Astrocyte of the spinal cord (primary cell): ENCODE data around the gene MED13L.
"Not testable (repeated sequence)": the region's sequence is repeated elsewhere in the genome, so short reads cannot be mapped to it uniquely, and the experiment has no call there.

ENCODE experiments used
- DNase-seq: peaks from one replicate; pipeline ENCODE4 v3.0.0; 2011; ENCODE audit warnings: low read depth, low spot score
- H3K4me3 ChIP-seq: 2 replicates; pipeline ENCODE4 v1.5.1; 2011; ENCODE audit warnings: low read depth, mild to moderate bottlenecking, low read length, moderate library complexity
- in situ Hi-C: cut with HindIII; loops from 2 replicates; pipeline ENCODE4 v1.10.0; 2017; ENCODE audit warnings: low sequenced_read_pairs
- TF ChIP-seq, protein P1 (sequence below): IDR thresholded peaks from 2 replicates; pipeline ENCODE4 v1.5.1; 2012; ENCODE audit warnings: low read depth, mild to moderate bottlenecking, low read length, inconsistent platforms

MED13L gene

GRCh38 chr12:116045150-116045549 is 232.3 kb downstream of the MED13L start:
- no peak overlapping the region for H3K4me3 ChIP-seq
- TF ChIP-seq, protein P1, sequence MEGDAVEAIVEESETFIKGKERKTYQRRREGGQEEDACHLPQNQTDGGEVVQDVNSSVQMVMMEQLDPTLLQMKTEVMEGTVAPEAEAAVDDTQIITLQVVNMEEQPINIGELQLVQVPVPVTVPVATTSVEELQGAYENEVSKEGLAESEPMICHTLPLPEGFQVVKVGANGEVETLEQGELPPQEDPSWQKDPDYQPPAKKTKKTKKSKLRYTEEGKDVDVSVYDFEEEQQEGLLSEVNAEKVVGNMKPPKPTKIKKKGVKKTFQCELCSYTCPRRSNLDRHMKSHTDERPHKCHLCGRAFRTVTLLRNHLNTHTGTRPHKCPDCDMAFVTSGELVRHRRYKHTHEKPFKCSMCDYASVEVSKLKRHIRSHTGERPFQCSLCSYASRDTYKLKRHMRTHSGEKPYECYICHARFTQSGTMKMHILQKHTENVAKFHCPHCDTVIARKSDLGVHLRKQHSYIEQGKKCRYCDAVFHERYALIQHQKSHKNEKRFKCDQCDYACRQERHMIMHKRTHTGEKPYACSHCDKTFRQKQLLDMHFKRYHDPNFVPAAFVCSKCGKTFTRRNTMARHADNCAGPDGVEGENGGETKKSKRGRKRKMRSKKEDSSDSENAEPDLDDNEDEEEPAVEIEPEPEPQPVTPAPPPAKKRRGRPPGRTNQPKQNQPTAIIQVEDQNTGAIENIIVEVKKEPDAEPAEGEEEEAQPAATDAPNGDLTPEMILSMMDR: no peak
- in situ Hi-C loops: no loop called here
- no peak for DNase-seq

GRCh38 chr12:116043659-116044535 is 233.6 kb downstream of the MED13L start:
- TF ChIP-seq, protein P1: no peak
- peak; percentile 53 for DNase-seq
- in situ Hi-C loops: no loop called here
- H3K4me3 ChIP-seq: no peak overlapping the region

DNA sequence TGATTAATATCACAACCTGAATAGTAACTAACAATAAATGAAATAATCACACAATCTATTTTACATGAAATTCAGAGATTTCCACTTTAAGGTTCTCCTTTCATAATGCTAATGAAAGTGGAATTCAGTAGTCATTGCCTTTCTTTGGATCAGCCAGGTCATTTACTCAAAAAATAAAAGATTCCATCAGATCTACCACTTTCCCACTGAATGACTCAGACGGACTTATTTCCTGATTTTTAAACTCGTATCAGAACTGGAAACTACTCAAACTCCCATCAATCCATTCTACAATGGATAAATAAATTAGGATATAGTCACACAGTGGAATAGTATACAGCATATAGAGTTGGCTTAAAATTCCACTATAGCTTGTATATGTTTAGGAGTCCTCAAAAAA is 237.1 kb downstream of the MED13L start:
- peak; percentile 57 for DNase-seq
- no peak overlapping the region for H3K4me3 ChIP-seq
- TF ChIP-seq, protein P1: no peak
- in situ Hi-C loops: no loop called here

DNA sequence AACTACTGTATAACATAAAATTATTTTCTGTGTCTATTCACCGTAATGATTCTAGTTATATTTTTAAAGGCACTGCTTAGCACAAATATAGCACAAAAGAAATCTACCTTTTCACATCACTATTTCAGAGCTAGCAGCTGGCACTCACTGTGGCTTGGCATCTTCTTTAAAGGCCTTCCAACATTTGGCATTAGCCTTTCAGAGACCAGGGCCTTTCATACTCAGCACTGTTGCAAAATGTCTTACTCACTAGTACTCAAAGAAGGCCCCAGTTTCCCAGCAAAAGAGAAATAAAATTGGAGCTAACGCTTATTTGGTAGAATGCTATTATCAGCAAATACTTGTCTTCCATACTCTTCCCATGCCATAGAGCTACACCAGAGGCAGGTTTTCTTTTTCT is 238.4 kb downstream of the MED13L start:
- TF ChIP-seq, protein P1: no peak
- DNase-seq: no peak
- in situ Hi-C loops: no loop called here
- no peak overlapping the region for H3K4me3 ChIP-seq

GRCh38 chr12:116037941-116038837 is 239.3 kb downstream of the MED13L start:
- in situ Hi-C loops: no loop called here
- peak; percentile 56 for DNase-seq
- TF ChIP-seq, protein P1: no peak
- no peak overlapping the region for H3K4me3 ChIP-seq

- in situ Hi-C loops: no loop called here
- DNase-seq: no peak
- TF ChIP-seq, protein P1: no peak
- no peak overlapping the region for H3K4me3 ChIP-seq
Observed at GRCh38 chr12:116033765-116034164, 243.7 kb downstream of the MED13L start.

GRCh38 chr12:116031624-116032023 is 245.9 kb downstream of the MED13L start:
- in situ Hi-C loops, H3K4me3 ChIP-seq, DNase-seq: not testable (repeated sequence)
